ENCODE measurements around the gene ICE1.

DNA sequence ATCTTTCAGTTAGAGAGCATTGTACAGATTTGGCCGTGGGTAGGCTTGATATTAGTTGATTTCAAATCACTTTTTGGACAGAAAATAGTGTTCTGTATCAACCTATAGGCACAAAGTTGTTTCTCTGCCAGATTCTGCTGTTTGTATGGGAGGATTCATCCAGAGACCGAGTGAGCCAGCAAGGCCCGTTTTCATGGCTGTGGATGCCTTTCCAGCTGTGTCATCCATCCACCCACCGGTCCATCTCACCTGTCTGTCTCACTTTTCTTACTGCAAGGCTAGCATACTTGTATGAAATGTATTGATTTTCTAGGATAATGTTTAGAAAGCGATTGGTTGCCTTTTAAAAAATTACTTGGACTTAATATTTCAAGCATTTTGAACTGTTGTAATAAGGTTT, 34.4 kb downstream of the ICE1 start:
- TF ChIP-seq POLR2A (IDR thresholded peaks at IDR 0.05) (no peak), CTCF (IDR thresholded peaks at IDR 0.05) (no peak)

All from esophagus squamous epithelium (tissue), 4 donors.